H1 (cell line): ENCODE data around the gene TSPAN9. TPM values are rescaled to one million over a fixed set of nuclear protein-coding genes. Genes with fewer than 3 reads are reported as not detected.

ENCODE experiments used
- ASH2L ChIP-seq: fragments of 200-600, 300-600 bp; sonication (generic); IDR thresholded peaks from one replicate; pipeline ENCODE4 v1.7.1; 2017; ENCODE audit warnings: low read length
- CEBPB ChIP-seq: IDR thresholded peaks from 2 replicates; pipeline ENCODE4 v1.6.1; 2012; ENCODE audit warnings: low read depth, low read length
- ZNF274 ChIP-seq: IDR thresholded peaks from 2 replicates; pipeline ENCODE4 v1.7.0; 2012; ENCODE audit warnings: low read length, borderline replicate concordance; ENCODE audit errors: extremely low read depth
- polyA plus RNA-seq, 7 experiments: library from polyadenylated mRNA; depleted of rRNA in 3 of 7; stranded (reverse) in 5 of 7; unstranded in 2 of 7; fragments of >200 nt in 5 of 7; fragments of 200-250 nt in 2 of 7; gene quantifications; 1 replicate in 5 of 7; 2 replicates in 1 of 7; 4 replicates in 1 of 7; pipeline versions ENCODE4 v1.2.1 to v1.2.3, GENCODE V29; 2011 to 2013; ENCODE audit warnings: missing spikeins in 2 of 7, mixed read lengths in 2 of 7
- total RNA-seq: library from RNA; stranded (reverse); fragmentation: NEBNext Ultra II Directional; extraction: Animal tissue kit (Norgen Biotek cat#: 25700); gene quantifications from 2 replicates; pipeline ENCODE4 v1.2.1, GENCODE V29; 2021

The TSPAN9 gene
- total and polyA plus RNA-seq, 2 of the 8 experiments (the other 6 are each of a cell fraction or from before 2014, with no cell fraction given), result 11.5 to 29.1 TPM

DNA sequence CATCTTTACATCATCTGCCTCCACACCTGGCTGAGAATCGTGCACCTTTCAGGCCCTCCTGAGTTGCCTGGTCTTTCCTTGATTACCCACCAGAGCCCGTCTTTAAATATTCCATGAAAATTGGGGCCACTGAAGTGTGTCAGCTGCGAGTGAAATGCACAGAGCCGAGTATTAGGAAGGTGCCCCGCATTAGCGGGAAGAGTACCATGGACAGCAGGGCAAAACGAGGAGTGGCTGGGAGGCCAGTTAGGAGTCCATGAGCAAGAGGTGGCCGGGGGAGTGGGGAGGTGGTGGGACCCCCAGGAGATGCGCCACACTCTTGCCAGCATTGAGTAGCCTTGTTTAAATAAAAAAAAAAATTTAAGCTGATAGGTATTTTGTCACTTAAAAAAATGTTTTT is 99.6 kb downstream of the TSPAN9 start (continued):
- TF ChIP-seq ZNF274 (no peak), CEBPB (no peak), ASH2L (no peak)
